Measurements from ENCODE around the gene SYNE3.
"Not testable (repeated sequence)": the region's sequence is repeated elsewhere in the genome, so short reads cannot be mapped to it uniquely, and the experiment has no call there.

The SYNE3 gene

DNA sequence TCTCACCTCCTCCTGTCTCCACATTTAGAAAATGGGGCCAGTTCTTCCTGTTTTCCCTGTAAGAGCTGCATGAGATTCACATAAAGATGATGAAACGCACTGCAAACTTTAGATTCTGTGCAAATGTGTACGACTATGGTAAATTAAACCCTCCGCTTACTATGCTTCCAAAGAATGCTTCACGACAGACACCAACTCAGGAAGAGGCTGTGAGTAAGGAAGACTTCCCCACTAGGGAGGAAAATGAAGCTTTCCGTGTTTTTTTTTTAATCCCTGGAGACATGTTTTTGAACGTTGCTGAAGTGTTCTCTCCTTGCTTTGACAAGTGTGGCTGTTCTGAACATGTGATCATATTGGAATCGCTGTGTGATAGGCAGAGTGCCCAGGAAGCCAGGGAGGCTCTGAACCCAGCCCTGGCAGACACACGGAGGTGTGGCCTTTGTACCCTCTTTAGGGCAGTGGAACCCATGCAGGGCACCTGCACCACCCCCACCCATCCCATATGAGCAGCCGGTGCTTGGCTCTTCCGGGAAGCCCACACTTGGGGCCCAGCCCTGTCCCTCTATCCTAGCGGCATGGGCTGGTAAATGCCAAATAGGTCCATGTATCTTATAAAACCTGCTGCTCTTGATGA is 7.5 kb upstream of the SYNE3 start:
- no peak for DNase-seq

DNA sequence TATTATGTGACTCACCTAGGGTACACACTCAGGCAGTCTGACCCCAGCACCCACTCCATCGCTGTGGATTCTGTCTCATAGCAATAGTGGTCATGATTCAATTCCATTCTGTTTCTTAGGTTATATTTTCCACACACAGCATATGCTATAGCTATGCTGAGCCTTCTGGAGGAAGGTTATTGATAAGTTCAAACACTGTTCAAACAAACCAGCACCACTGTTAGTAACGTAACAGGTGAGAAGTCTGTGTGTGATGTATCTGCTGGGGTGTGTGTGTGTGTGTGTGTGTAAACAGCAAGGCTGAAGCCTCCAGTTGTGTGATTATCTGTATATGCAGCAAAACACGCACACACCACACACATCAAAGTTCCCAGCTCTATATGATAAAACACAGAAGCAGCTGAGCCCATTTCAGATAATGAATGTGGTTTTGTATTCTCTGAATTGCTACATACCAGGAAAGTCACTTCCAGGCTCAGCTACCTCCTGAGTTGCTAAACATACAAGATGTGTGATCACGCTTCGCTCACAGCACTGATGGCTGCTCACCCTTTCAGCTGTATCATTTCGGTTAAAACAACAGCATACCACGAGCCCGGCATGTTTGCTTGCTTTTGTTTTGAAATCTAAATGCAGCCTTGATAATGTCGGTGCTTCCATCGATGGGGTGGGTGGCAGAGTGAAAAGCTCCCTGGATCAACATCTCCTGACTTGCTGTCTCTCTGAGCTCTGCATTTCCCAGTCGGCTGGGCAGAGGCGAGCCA is 6.8 kb upstream of the SYNE3 start:
- no peak for DNase-seq

DNA sequence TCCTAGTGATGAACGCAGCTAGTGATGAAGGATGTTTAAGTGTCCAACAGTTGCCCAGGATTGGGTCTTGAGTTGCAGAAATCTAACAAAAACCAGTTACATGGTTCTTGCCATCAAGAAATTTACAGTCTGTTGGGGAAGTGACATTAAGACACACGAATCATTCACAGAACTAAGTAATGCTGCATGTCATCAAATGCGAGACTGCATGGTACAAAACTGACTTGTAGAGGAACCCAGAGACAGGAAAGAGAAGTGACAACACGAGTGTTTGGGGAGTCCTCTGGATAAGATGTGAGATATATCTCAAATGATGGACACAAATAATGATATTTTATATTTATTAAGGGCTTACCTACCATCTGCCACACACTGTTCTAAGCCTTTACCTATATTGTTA is 6.1 kb upstream of the SYNE3 start:
- no peak for DNase-seq

DNA sequence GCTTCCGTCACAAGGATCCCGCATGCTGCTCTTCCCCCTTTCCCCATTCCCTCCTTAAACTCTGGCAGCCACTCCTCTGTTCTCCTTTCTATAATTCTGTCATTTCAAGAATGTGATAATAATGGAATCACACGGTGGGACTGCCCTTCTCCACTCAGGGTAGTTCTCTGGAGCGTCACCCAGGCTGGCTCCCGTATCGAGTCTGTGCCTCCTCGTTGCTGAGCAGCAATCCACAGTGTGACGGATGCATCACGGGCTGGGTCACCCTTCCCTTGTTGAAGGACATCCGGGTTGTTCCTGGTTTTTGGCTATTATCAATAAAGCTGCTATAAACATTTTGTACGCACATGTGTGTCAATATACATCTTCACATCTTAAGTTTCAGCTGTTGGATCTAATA is 5.7 kb upstream of the SYNE3 start:
- DNase-seq, result no peak

DNA sequence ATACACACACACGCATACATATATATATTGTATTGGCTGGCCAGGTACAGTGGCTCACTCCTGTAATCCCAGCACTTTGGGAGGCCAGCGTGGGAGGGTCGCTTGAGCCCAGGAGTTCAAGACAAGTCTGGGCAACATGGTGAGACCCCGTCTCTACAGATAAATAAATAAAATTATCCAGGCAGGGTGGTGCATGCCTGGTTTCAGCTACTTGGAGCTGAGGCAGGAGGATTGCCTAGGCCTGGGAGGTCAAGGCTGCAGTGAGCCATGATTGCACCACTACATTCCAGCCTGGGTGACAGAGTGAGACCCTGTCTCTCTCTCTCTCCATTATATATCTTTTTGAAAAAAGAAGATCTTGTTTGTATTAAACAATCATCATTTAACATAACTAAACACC is 4.6 kb upstream of the SYNE3 start:
- DNase-seq, result no peak

DNA sequence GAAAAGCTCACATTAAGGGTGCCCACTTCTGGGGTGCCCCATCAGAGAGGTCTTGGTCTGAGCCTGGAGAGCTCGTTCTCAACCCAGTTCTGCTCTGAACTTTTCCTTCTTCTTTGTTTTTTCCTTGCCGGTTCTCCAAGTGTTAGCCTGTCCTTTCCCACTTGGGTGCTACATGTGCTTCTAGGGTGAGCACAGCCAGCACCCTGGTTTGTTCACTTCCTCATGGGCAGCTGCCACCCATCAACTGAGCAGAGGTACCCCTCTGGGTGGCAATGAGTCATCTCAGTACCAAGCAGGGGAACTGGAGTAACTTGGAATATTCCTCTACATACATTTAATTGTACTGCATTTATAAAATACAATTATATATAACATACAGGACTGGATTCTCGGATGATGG is 3.9 kb upstream of the SYNE3 start:
- no peak for DNase-seq

DNA sequence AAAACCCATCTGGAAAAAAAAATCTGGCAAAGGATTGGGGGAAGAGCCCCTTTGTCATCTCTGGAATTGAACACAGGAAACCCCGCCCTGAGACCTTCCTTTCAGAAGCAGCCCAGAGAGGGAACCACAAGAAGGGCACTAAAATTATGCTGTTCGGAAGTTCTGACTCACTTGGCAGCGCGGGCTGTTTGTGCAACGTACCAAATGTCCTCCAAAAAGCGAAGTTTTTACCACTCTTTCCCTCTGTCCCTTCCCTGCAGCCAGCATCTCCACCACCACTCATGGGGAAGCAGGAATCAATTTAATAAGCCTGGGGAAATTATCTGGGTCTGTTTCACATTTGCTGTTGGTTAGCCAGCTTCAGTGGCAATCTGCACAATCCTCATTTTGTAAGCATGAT is 3.2 kb upstream of the SYNE3 start:
- no peak for DNase-seq

DNA sequence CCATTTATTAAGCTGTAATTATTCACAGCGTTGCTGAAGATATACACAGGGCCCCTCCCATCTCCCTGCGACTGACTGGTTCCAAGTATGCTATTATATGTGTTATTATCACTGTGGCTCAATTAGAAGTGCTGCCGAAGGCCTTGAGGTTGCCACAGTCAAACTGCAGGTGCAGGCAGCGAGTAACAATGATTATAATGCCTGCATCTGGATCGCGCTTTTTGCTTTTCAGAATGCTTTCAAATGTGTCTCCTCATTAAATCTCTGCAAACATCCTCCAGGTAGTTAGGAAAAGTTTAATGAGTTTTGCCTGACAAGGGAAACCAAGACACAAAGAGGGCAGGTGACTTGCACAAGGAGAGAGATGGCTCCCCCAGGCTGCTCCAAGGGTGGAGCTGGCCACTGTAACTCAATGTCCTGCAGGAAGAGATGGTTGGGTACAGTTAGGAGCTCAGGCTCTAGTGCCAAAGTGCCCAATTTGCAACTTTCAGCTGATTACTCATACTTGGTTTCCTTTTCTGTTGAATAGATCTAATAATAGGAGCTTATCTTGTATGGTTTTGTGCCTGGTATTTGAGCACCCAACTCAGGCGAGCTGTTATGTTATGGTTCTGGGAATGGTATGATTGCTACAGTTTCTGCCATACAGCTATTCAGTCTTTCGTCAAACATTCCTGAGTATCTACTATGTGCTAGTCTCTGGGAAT is 1.7 kb upstream of the SYNE3 start:
- no peak for DNase-seq

DNA sequence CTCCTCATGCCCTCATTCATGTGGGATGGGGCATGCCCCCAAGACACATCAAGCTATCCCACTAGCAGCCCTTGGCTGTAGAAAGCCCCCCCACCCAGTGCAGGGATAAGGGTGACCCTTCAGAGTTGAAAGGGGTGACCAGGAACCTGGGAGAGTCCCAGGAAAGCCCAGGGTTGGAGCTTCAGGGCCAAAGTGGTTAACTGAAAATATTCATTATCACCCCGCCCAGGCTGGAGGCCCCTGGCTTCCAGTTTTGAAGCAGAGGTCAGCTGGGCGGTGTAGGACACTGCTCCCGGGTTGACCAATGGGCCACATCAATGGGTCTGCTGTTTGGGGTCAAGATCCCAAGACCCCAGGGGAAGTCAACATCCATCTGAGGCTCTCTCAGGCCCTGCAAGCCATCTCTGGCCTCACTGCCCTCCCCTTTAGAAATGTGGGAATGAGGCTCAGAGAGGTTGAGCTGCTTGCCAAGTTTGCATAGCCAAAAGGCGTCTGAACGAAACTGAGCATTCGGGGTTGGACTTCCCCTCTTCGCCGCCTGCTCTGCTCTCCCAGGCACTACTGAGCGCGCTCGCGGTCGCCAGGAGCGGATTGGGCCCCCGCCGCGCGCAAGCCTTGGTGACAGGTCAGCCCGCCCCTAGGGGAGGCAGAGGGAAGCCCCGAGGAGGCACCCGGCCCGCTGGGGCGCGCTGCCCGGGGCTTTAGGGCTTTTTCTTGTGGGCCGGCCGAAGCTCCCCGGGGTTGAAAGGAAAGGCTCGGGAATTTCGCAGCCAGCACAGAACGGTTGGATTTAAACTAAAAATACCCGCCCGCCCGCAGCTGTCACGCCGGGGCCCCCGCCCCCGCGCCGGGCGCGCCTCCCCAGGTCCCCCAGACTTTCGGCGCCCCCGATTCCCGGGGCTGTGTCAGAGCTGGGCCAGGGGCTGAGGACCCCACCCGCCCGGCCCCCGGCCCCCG is 576 bp downstream of the SYNE3 start:
- peak; percentile 58 for DNase-seq

DNA sequence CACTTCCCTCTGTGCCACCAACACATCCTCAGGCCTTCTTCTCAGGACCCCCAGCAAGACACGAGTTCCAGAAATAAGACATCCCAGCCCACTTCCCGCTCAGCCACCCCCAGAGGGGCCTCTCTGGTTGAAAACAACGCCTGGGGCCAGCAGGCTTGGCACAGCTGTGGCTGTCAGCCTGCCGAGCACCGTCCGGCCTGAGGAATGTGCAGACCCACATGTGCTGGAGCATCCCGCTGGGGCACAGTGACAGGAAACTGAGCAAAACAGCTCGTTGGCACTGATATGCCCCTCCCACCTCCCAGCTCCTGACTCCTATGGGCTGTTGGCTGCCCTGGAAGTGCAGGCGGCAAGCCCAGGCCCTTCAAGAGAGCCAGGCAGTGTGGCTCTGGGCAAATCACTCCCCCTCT is 1.4 kb downstream of the SYNE3 start:
- peak; percentile 55 for DNase-seq

DNA sequence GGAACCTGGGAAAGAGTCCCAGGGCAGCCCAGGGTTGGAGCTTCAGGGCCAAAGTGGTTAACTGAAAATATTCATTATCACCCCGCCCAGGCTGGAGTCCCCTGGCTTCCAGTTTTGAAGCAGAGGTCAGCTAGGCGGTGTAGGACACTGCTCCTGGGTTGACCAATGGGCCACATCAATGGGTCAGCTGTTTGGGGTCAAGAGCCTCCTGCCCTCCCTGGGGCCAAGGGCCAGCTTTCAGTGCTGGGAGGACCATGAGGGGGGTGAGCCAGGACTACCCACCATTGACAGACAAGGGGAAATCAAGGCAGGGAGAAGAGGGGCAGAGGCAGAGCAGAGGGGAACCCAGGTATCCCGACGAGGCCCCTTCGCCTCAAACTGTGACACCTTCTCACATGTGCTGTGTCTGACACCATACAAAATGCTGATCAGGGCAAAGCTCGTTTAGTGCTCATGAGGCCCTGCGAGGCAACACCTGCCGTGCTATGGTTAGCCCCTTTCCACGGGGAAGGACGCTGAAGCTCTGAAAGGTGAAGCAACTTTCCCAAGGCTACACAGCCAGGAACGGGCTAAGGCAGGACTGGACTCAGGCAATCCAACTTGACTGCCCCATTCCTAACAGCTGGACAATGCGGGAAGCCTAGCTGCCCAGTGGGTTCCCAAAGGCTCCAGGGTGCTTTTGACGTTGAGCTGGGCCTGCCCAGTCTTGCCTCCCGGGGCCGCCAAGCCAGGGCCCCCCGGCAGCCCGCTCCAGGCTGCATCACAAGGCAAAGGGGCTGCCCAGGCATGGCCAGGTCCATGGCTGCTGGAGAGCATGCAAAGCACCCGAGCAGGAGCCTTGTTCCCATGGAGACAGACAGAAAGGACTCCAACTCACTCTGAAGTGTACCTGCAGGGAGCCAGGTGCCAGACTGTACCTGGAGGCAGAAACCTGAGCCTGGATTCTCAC is 2.0 kb downstream of the SYNE3 start:
- DNase-seq, result no peak

DNA sequence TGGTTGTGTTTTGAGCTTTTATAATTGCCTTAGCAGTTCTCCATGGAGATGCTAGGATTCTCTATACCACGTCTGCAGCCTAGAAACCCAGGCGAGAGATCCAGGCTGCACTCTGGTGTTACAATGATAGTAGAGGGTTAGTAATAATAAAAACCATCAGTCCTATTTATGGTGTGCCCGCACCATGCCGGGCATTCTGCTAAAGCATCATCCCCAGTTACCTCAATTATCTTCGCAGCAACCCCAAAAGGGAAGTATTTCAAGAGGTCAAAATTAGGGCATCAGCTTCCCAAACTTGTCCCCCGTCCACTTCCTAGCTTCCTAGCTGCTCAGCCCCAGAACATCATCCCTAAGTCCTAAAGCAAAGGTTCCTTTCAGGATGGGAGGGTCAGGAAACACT is 3.2 kb downstream of the SYNE3 start:
- no peak for DNase-seq

DNA sequence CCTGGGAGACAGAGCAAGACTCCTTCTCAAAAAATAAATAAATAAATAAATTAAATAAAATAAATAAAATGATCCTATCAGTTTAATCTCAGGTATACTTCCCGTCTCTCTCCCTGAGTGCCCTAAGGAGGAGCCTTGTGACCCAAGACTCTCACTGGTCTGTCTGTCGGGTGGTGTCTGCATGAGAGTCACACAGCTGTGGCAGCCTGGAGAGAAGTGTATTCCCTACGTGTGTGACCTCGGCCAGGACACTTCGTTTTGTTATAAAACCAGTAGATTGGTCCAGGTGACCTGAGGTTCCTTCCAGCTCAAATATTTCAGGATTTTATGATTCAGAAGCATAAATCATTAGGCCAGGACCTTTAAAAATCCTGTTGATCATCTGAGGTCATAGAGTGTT is 4.8 kb downstream of the SYNE3 start:
- DNase-seq, result no peak

DNA sequence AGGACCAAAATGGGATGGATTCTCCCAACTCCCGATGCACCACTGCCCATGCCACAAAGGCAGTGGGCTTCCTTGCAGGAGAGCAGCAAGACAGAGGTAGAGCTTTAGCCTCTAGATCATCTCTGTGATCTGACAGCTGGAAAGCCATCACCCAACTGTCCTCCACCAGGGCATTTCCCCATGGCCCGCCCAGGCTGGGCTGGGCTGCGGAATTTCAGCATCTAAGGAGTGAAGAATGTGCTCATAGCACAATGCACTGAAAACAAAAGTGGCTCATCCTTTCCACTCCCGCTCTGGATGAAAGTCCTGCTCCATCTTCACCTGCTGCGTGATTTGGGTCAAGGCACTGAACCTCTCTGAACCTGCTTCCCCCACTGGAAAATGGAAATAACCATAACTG is 5.6 kb downstream of the SYNE3 start:
- DNase-seq, result no peak

DNA sequence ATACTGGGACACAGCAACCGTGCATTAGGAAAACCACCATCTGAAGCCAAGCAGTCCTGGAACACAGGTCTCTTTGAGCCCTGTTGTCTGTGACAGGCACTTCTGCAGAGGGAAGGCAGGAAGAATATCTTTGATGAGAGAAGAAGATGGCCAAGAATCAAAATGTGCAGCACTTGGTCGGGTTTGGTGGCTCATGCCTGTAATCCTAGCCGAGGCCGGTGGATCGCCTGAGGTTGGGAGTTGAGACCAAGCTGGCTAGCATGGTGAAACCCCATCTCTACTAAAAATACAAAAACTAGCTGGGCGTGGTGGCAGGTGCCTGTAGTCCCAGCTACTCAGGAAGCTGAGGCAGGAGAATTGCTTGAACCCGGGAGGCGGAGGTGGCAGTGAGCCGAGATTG is 6.1 kb downstream of the SYNE3 start:
- not testable (repeated sequence) for DNase-seq

DNA sequence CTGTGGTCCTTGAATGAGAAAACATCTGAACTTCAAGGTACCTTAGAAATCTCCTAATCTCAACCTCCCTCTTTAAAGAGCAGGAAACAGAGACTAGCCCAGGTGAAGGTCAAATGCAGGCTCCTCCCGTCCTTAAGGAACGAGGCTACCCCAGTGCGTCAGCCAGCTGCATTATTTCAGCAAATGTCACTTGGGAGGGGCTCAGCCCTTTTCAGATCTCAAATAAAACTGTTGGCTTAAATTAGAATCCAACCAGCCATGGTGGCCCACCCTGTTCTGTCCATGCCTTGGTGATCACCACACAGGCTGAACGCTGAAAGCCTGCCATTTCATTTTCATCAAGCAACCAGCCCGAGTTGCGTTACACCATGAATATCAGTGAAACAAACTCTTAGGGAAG is 7.0 kb downstream of the SYNE3 start:
- no peak for DNase-seq

DNA sequence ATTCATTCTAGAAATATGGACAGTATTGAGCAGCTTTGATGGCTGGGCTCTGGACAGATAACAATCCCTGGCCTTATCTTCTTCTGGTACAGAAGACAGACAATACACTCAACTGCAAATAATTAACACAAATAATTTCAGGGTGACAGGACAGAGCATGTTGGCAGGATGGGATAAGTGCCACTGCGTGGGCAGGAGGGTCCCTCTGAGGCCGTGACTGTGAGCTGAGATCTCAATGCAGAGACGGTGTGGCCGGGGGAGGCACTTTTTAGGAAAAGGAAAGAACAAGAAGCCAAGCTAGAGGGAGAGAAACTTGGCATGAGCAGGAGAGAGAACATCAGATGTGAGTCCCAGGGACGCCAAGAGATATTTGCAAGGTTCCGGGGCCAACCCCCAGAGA is 8.1 kb downstream of the SYNE3 start:
- DNase-seq, result no peak

DNA sequence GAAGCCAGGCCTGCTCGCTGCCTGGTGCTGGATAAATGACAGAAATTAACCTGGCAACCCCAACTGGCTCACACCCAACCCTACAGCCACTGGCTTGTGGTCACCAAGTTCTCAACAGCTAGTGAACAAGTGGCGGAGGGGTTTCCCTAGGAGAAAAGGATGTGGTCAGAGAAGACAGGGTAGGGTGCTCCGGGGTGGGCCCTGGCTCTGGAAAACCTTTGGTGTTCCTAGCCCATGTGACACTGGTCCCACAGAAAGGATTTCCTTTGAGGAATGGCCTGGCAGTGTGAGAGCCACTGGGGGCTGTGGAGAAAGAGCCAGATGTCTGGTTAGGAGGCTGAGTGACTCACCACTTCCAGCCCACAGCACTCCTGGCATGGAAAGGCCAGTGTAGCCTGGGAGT is 8.7 kb downstream of the SYNE3 start:
- DNase-seq, result no peak

DNA sequence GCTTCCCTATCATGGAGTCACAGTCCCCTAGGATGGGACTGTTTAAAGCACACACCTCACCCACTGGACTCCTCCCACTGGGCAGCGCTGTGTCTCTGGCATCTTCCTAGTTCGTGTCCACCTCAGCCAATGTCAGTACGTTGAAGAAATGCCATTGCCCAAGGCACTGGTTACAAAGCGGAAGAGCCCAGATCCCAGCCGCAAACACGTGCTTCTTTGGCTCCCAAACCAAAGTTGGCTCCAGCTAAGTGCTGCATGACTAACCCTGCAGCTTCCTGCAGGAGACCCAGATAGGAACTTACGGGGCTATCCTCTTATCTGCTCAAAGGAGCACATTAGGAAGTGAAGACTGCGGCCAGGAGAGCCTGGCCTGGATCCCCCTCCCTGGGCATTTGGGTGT is 9.3 kb downstream of the SYNE3 start:
- no peak for DNase-seq

DNA sequence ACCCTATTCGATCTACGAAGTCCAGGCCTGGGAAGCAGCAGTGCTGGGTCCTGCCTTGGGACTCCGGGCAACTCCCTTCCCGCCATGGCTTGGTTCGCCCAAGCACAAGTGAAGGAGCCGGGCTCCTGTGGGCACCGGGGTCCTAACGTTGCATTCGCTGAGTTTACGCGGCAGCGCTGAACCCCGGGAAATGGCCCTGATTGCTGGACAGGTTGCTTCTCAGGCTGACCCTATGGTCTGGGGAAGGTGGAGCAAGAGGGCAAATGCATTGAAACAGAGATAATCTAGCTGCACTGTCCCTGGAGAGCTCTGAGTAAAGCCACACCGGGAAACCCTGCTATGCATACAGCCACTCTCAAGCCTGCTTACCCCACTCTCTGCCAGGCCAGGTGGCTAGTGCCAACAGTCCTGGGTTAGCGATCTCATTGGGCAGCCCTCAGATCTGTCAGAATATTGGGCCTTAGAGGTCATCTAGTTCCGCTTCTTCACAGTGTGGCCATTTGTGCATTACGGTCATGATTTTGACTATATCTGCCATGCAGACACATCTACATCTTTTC is 11.3 kb downstream of the SYNE3 start:
- DNase-seq, result no peak
